RCC 7860 (cell line): ENCODE results near the gene CD46.
"Not testable (repeated sequence)": the region's sequence is repeated elsewhere in the genome, so short reads cannot be mapped to it uniquely, and the experiment has no call there.

Experiments used
- DNase-seq: peaks from one replicate; pipeline ENCODE4 v3.0.0-alpha.2; 2015; ENCODE audit warnings: low spot score
- FAIRE-seq: peaks from 2 replicates; lab custom pipeline; 2012; peaks lifted over from hg19 to GRCh38; lab: Jason Lieb, UNC

CD46 gene

DNA sequence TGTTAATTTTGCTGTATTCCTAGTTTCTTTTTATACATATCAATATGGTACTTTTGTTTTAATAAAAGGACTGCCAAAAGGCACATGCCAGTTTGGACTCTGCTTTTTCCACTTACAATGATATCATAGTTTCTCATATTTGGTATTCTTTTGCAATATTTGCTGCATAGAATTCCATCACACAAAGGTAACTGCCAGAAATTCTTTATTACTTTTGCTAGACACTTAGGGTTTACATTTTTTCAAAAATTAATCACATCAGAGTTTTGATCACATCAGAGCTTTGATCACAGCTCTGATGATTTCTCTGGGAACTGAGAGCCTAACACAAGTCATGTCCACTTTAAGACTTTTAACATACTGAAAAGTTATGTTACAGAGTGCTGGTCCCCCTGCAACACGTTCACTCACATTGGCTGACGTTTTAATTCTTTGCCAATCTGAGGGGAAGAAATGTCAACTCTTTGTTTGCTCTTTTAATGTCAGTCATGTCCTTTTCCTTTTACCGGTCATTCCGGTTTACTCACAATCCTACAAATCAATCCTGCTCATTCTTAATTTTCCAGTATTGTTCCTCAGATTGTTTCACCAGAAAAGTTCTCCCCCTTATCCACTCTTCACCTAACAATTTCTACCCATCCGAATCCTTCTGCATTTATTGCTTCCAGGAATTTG, 1.1 kb upstream of the CD46 start:
- FAIRE-seq (no peak), DNase-seq (no peak)

DNA sequence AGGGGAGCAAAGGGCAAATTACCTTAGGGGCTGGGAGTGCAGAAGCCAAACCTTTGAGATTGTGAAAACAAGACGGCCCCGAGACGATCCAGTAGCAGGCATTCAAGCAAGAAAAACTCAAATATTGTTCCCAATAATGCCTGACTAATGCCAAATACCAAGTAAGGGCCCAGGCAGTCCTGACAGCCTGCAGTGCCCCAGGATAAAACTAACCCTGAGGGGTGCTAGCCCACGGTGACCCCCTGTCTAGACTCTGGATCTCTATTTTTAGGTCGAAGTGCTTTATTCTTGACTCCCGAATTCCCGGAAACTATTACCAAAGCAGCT, 428 bp upstream of the CD46 start:
- DNase-seq, FAIRE-seq: not testable (repeated sequence)

DNA sequence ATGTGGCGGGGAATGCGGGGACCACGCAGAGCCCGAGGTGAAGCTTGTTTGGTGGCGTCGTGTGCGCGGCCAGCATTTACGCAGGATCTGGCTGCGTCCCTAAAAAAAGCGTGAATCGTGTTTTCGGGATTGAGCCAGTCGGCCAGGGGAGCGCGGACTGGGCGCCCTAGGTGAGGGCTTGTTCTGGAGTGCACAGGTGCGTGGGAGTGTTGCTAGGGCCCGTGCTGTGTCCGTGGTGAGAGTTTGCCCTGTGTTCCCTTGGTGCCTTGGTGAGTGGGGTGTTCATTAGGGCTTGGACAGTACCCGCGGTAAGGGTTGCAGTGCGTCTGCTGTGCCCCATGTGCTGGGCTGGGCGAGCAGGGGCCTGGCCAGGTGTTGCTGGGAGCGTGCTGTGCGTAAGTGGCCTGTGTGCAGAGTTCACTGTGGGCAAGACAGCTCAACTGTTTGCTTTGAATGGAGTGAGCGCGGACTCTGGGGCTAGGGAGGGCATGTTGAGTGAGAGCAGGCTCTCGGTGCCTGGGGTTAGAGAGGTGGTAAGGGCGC, 673 bp downstream of the CD46 start:
- DNase-seq = no peak
- FAIRE-seq = no peak

DNA sequence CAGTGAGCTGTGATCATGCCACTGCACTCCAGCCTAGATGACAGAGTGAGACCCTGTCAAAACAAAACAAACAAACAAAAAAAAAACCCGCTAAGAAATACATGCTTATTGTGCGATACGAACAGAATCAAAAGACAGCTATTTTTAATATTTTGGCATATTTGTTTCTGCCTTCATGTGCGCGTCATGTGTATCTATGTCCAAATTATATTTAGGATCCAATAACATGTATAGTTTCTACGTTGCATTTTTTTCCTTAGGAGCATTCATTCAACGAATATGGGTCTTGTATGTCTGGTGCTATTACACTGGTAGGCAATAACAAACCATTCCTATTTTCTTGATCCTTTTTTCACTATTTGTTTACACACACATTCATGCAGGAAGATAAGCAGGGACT, 1.8 kb downstream of the CD46 start:
- DNase-seq (no peak), FAIRE-seq (no peak)

DNA sequence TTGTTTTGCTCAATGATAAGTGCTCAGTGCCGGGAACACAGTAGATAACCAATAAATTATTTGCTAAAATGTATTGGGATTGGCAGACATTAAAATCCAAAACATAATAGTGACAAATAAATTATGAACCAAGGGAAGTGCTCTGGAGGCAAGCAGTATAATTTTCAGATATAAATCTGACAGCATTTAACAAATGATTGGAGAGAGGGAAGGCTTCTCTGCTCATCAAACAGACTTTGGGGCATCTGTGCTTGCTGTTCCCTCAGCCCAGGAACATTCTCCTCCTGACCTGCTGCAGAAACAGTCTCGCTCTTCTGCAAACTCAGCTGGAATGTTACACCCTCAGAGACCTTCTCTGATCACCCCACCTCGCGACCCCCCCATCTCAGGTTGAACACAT, 2.2 kb downstream of the CD46 start:
- FAIRE-seq (no peak), DNase-seq (no peak)

DNA sequence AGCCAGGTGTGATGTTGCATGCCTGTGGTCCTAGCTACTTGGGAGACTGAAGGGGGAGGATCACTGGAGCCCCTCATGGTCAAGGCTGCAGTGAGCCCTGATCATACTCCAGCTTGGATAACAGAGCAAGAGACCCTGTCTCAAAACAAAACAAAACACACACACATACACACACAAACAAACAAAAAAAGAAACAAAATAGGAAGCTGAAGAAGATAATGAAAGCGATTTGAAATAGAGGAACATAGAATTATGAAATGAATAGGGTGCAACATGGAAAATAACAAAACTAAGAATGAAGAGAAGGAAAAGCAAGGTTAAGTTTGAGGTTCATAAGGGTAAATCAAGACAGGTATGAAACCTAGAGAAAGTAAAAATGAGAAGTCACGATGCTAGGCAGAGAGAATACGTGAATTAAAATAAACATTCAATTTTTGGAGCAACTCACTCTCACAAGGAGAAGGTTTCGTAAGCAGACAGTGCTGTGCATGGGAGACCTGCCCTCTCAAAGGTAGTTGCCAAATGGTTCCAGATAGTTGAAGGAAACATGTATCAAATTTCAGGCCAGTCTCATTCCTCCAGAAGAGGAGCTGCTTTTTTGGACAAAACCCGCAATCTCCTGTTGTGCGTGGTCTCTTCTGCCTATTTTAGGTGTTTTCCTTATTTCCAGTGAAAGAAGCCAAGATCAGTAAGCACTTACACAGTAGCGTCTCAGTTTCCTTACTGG, 3.3 kb downstream of the CD46 start:
- DNase-seq = no peak

DNA sequence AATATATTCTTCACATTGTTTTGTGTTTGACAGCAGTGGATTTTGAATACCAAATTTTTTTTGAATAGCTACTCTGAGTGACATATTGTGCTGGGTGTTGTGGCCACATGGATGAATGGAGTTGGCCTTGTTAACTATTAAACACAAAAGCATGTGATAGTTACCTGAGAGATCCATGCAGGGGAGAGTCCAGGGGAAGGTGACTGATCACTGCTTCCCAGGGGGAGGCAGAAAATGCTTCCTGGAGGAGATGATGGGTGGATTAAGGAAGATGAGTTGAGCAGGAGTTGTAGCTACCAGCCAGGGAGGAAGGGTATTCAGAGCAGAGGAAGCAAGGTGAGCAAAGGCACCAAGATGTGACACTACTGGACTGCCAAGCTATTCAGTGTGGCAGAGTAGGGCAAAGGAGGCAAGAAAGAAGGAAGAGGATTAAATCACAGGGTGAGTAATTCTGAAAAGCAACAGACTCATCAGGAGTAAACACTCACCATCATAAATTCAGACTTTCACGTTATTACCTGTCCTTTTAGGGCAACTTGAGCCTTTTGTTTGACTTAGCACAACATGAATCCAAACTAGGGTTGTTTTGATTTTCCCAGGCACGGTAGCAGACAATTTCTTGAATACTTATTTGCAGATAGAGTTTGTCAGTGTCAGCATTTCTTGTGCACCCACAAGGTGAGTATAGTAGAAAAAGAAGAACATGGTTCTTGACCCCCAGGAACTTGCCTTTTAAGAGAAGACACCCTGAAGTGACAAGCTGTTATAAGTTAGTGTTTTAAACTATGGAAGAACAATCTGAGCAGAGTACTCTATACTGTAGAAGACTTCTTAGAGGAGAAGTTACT, 4.2 kb downstream of the CD46 start:
- FAIRE-seq = peak; percentile 48
- DNase-seq = peak; percentile 9

More for the DNA sequence above, 3.3 kb downstream of the CD46 start:
- no peak for FAIRE-seq

DNA sequence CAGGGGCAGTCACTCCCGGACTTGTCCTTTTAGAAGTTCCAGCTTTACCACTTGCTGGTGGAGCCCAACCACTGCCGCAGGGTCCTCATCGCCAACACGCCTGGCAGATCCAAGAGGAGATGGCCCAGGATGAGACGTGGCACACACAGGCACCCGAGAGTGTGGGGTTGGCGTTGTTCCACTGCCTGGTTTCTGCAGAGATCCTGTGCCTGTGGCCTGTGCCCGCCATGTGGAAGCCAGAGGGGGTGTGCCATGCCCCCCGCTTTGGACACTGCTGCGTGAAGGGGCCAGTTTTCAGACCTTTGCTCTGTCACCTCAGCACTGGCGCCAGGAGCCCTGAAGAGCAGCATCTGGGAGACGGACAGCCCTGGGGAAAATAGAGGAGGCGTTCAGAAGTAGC, 10.8 kb downstream of the CD46 start:
- DNase-seq (no peak), FAIRE-seq (no peak)

DNA sequence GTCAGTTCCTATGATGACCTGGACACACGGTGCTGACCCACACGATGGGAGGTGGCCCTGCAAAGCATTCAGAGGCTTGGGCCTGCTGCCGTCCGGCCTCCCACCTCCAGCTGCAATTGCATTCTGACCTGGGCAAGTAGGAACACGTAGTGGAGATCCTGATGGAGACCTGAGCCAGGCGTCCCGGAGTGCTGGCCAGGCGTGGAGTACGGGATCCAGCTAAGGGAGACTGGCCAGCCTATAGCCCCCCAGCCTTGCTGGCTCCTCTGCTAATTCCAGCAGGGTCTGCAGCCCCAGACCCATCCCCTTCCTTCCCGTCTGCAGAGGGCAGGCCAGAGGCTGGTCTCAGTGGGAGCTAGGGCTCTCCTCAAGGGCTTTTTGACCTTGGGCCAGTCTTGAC, 11.2 kb downstream of the CD46 start:
- DNase-seq = no peak
- FAIRE-seq = no peak

DNA sequence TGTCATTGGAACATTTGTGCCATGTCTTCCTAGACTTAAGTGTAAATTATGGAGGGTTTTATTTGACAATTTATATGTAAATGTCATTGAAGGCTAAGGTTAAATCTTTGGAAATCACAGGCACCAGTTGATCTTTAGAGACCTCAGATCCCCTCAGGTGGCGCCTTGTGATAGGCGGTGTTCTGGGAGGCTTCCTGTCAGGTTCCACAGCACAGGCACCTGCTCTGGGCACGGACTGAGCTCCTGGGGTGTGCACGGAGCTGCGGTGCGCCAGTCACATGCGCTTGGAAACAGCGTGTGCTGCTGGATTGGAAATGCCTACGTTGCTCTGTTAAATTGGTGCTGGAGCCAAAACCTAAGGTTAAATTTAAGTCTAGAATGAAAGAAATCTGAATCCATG, 12.1 kb downstream of the CD46 start:
- no peak for FAIRE-seq
- DNase-seq = no peak

DNA sequence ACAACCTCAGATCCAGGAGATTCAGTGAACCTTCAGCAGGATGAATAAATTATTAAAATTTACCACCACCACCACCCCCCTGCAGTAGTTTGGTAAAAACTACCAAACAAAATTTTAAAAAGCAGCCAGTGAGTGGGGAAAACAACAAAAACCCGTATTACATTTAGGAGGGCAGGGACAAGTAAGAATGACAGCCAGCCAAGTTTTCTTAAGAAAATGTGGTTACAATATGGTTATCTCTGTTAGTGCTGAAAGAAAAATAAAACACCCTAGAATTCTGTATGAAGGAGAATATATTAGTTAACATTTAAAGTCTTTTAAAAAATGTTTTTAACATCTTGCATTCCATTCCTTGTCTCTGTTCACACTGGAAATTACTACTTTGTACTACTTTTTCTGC, 14.7 kb downstream of the CD46 start:
- no peak for FAIRE-seq
- DNase-seq = no peak

DNA sequence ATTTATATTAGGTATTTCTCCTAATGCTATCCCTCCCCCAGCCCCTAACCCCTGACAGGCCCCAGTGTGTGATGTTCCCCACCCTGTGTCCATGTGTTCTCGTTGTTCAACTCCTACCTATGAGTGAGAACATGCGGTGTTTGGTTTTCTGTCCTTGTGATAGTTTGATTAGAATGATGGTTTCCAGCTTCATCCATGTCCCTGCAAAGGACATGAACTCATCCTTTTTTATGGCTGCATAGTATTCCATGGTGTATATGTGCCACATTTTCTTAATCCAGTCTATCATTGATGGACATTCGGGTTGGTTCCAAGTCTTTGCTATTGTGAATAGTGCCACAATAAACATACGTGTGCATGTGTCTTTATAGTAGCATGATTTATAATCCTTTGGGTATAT, 18.7 kb downstream of the CD46 start:
- not testable (repeated sequence) for DNase-seq, FAIRE-seq

DNA sequence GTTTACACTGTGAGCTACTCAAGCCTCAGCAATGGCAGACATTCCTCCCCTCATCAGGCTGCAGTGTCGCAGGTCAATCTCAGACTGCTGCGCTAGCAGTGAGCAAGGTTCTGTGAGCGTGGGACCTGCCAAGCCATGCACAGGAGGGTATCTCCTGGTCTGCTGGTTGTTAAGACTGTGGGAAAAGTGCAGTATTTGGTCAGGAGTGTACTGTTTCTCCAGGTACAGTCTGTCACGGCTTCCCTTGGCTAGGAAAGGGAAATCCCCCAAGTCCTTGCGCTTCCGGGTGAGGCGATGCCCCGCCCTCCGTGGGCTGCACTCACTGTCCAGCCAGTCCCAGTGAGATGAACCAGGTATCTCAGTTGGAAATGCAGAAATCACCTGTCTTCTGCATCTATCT, 24.2 kb downstream of the CD46 start:
- DNase-seq, FAIRE-seq: not testable (repeated sequence)

DNA sequence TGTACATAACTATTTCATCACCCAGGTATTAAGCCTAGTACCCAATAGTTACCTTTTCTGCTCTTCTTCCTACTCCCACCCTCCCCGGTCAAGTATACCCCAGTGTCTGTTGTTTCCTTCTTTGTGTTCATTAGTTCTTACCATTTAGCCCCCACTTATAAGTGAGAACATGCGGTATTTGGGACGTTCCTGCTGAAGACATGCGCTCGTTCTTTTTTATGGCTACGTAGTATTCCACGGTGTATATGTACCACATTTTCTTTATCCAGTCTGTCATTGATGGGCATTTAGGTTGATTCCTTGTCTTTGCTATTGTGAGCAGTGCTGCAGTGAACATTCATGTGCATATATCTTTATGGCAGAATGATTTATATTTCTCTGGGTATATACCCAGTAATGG, 25.6 kb downstream of the CD46 start:
- FAIRE-seq, DNase-seq: not testable (repeated sequence)

DNA sequence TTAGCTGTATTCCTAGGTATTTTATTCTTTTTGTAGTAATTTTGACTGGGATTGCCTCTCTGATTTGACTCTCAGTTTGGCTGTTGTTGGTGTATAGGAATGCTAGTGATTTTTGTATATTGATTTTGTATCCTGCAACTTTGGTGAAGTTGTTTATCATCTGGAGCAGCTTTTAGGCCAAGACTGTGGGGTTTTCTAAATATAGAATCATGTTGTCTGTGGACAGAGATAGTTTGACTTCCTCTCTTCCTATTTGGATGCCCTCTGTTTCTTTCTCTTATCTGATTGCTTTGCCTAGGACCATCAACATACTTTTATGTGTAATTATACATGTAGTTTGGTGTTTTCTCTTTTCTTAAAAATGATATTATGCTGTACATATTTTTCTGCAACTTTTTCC, 27.2 kb downstream of the CD46 start:
- FAIRE-seq = no peak
- no peak for DNase-seq

DNA sequence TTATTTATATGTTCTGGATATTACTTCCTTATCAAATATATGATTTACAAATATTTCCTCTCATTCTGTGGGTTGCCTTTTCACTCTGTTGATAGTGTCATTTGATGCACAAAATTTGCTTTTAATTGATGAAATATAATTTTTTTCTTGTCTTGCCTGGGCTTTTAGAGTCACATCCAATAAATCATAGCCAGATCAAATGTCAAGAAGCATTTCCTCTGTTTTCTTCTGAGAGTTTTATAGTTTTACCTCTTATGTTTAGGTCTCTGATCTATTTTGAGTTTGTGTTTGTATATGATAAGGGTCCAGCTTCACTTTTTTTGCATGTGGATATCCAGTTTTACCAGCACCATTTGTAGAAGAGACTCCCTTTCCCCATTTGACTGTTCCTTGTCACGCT, 29.5 kb downstream of the CD46 start:
- FAIRE-seq = no peak
- no peak for DNase-seq

DNA sequence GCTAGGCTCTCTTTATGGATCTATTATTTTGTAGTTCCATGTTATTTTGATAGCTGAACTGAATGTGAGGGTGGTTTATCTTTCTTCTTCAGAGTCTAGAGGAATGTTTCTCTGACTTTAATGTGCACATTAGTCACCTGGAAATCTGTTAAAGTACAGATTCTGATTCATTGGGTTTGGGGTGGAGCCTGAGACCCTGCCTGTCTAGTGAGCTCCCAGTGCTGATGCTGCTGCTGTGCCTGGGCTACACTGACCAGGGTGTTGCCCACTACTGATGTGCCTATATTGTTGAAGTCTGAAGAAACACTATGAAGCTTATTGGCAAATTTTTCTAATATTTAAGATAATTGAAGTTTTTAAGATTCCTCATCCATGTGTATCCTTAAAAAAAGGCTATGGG, 35.9 kb downstream of the CD46 start:
- DNase-seq = peak; percentile 10
- FAIRE-seq = no peak

DNA sequence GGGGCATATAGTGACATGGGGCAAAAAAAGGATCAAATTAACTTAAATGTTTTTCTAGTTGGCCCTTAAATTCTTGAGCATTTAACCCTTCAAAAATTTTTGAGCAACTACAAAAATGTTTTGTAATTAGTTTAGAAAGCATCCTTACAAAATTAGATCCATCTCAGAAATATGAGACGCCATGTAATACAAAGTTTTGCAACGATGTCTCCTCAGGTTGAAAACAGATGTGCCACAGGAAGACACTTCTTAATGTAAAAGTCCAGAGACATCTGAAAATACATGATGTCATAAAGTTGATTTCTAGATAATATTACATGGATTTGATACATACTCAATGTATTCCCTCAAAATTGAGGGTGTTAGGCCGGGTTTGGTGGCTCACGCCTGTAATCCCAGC, 37.5 kb downstream of the CD46 start:
- no peak for FAIRE-seq
- DNase-seq = no peak

DNA sequence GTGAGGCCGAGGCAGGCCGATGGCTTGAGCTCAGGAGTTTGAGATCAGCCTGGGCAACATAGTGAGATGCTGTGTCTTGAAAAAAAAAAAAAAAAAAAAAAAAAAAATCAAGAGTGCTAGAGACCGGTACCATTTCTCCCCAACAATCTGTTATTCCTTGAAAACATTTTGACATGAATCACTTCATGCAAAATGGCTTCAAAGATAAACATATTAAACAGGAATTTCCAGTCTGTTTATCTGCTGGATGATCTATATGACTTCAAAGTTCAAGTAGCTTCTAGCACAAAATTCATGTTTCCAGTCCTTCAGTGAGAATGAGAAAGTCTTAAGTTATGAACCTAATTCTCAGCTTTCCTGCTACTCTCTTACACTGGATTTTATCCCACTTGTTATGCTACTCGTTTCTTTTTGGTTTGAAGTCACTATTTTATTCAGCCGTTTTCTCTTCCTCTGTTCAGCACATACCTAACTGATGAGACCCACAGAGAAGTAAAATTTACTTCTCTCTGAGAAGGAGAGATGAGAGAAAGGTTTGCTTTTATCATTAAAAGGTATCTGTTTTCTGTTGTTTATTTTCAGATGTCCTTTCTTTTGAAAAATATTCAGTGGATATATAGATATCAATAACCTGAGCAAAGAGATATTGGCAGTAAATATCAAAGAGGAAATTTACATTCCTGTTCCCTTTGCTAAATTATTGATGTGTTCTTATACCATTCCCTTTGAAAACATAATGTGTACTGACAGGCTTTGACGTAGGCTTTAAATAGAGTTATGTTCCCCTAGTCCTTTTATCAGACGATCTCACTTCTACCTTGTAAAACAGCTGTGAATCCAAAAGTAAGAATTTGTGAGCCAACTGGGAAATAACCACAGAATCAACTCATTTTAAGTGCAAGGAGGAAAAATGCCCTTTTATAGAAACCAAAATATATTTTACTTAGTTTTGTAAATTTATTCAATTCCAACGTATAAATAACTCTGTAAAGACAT, 38.2 kb downstream of the CD46 start:
- no peak for FAIRE-seq
- DNase-seq = no peak

DNA sequence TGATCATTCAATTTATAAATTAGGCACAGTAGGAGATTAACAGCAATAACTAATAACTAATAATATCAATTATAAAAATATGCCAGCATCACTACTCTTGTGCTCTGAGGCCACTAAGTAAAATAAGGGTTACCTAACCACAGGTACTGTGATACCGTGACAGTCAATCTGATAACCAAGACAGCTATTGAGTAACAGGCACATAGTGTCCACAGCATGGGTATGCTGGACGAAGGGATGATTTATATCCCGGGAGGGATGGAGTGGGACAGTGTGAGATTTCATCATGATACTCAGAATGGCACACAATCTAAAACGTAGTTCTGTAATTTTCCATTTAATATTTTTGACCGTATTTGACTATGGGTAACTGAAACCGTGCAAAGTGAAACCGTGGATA, 39.4 kb downstream of the CD46 start:
- DNase-seq (no peak), FAIRE-seq (no peak)
